ENCODE measurements around the gene KLRC4. TPM values are rescaled to one million over a fixed set of nuclear protein-coding genes. Genes with fewer than 3 reads are reported as not detected.
"Not testable (repeated sequence)": the region's sequence is repeated elsewhere in the genome, so short reads cannot be mapped to it uniquely, and the experiment has no call there.

Gene KLRC4
- total and polyA plus RNA-seq, 2 of the 4 experiments (the other 2 are of a cell fraction): not detected

DNA sequence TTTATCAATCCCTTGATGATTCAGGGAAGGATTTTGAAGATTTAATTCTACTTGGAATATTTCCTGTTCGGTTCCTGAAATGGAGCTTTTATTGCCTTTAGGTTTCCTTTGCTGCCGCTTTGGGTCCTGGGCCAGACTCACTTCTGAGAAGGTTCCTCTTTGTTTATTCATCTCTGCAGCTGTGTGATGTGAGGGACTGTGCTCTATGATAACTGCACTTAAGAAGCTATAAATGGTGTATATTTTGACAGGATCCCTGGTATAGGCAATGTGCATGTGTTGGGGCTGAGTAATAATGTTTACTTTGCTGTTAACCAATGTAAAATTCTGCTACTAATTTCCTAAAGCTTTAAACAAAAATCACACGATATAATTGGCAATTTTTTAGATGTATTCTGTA, 26.3 kb upstream of the KLRC4 start, which contains the start of gene KLRC2:
TSS of gene KLRC2 (minus strand) at position 195 of the 400 bp plus-strand sequence. CDS start at position 171, 24 bp downstream.
- BruUV-seq (replicated peaks); H3K4me2 ChIP-seq (ENCODE audit: low read depth, low read length); H3K9me1 ChIP-seq (ENCODE audit: insufficient read depth, low read length); H4K20me1 ChIP-seq (ENCODE audit: insufficient read depth, low read length); H4K8ac ChIP-seq (ENCODE audit: low read depth in 2 of 2, low read length in 2 of 2); H3K23ac ChIP-seq (ENCODE audit: low read depth, low read length); intact Hi-C loops (cut with micrococcal nuclease); H2BK5ac ChIP-seq (ENCODE audit: low read depth, low read length, poor library complexity, severe bottlenecking); H3K14ac ChIP-seq (replicated peaks; ENCODE audit: low read depth, low read length); H2BK120ac ChIP-seq (ENCODE audit: low read depth, low read length); H2BK20ac ChIP-seq (ENCODE audit: low read depth, low read length); H2AFZ ChIP-seq (replicated peaks; ENCODE audit: low read length, poor library complexity); H3K36me3 ChIP-seq (ENCODE audit: control insufficient read depth, insufficient read depth, low read length); H3K9me3 ChIP-seq (ENCODE audit: control insufficient read depth, insufficient read depth, low read length); dilution Hi-C loops (cut with HindIII; ENCODE audit: low sequenced_read_pairs, unreplicated experiment); H3K79me1 ChIP-seq (ENCODE audit: low read depth in 1 of 2, low read length in 2 of 2); H3K27me3 ChIP-seq (ENCODE audit: control insufficient read depth, insufficient read depth, low read length); H3K4me1 ChIP-seq (ENCODE audit: control insufficient read depth, insufficient read depth, low read length); H3K27ac ChIP-seq (ENCODE audit: insufficient read depth, low read length); POLR2A ChIA-PET (ENCODE audit: unreplicated experiment); H2BK15ac ChIP-seq (ENCODE audit: low read depth, low read length); H3K4me3 ChIP-seq (ENCODE audit: insufficient read depth, low read depth, low read length); in situ Hi-C loops (cut with MboI; ENCODE audit: low sequenced_read_pairs); H2AK5ac ChIP-seq (ENCODE audit: low read depth, low read length); H3K9ac ChIP-seq (ENCODE audit: low read depth, low read length); CTCF ChIA-PET; H2AK9ac ChIP-seq (replicated peaks; ENCODE audit: low read depth, low read length, poor library complexity); H4K91ac ChIP-seq (ENCODE audit: insufficient read depth, low read depth, low read length); H3K56ac ChIP-seq (ENCODE audit: extremely low read depth, insufficient read depth, low read length); H3K4ac ChIP-seq (ENCODE audit: low read depth, low read length); H3K18ac ChIP-seq (ENCODE audit: low read depth, low read length); H4K5ac ChIP-seq (ENCODE audit: low read depth, low read length); DNase-seq: not testable (repeated sequence)
- ATAC-seq (ENCODE audit: low read depth): peak; percentile 53
- WGBS, 2 experiments (ENCODE audit: extremely low coverage in 2 of 2, insufficient read length in 1 of 2): no CpG with 5 or more reads among the region's 3 CpGs

DNA sequence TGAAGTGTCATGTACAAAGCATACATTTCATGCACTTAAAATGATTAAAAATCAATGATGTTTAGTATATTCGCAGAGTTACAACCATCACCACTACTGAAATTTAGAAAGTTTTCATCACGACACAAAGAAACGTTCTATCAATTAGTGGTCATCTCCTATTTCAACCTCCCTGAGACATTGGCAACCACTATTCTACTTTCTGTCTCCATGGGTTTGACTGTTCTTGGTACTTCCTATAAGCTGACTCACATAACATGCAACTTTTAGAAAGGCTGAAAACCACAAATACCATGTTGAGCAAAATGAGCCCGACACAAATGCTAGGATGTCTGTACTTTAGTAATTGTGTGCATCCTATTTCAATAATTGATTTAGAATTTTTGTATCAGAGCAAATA, 21.1 kb upstream of the KLRC4 start:
- no CpG with 5 or more reads among the region's 4 CpGs for WGBS, 2 experiments (ENCODE audit: extremely low coverage in 2 of 2, insufficient read length in 1 of 2)
- H3K23ac ChIP-seq (ENCODE audit: low read depth, low read length); H2BK20ac ChIP-seq (ENCODE audit: low read depth, low read length); H2AK9ac ChIP-seq (replicated peaks; ENCODE audit: low read depth, low read length, poor library complexity); H4K91ac ChIP-seq (ENCODE audit: insufficient read depth, low read depth, low read length); H3K9me3 ChIP-seq (ENCODE audit: control insufficient read depth, insufficient read depth, low read length); BruUV-seq (replicated peaks); H2BK120ac ChIP-seq (ENCODE audit: low read depth, low read length); H3K14ac ChIP-seq (replicated peaks; ENCODE audit: low read depth, low read length); H3K18ac ChIP-seq (ENCODE audit: low read depth, low read length); ATAC-seq (ENCODE audit: low read depth); H3K4me1 ChIP-seq (ENCODE audit: control insufficient read depth, insufficient read depth, low read length); H3K56ac ChIP-seq (ENCODE audit: extremely low read depth, insufficient read depth, low read length); DNase-seq; H3K79me1 ChIP-seq (ENCODE audit: low read depth in 1 of 2, low read length in 2 of 2); H3K4me3 ChIP-seq (ENCODE audit: insufficient read depth, low read depth, low read length); H3K27ac ChIP-seq (ENCODE audit: insufficient read depth, low read length); CTCF ChIA-PET; dilution Hi-C loops (cut with HindIII; ENCODE audit: low sequenced_read_pairs, unreplicated experiment); H3K9me1 ChIP-seq (ENCODE audit: insufficient read depth, low read length); H2AFZ ChIP-seq (replicated peaks; ENCODE audit: low read length, poor library complexity); in situ Hi-C loops (cut with MboI; ENCODE audit: low sequenced_read_pairs); H2BK5ac ChIP-seq (ENCODE audit: low read depth, low read length, poor library complexity, severe bottlenecking); intact Hi-C loops (cut with micrococcal nuclease); POLR2A ChIA-PET (ENCODE audit: unreplicated experiment); H4K8ac ChIP-seq (ENCODE audit: low read depth in 2 of 2, low read length in 2 of 2); H2AK5ac ChIP-seq (ENCODE audit: low read depth, low read length); H2BK15ac ChIP-seq (ENCODE audit: low read depth, low read length); H3K36me3 ChIP-seq (ENCODE audit: control insufficient read depth, insufficient read depth, low read length); H3K4ac ChIP-seq (ENCODE audit: low read depth, low read length); H3K4me2 ChIP-seq (ENCODE audit: low read depth, low read length); H4K5ac ChIP-seq (ENCODE audit: low read depth, low read length); H3K27me3 ChIP-seq (ENCODE audit: control insufficient read depth, insufficient read depth, low read length); H3K9ac ChIP-seq (ENCODE audit: low read depth, low read length); H4K20me1 ChIP-seq (ENCODE audit: insufficient read depth, low read length): not testable (repeated sequence)

All from IMR-90 (cell line).